Ammon's horn (tissue), 1 donor: ENCODE data around the gene WDR31.
"Not testable (repeated sequence)": the region's sequence is repeated elsewhere in the genome, so short reads cannot be mapped to it uniquely, and the experiment has no call there.

Experiments
- DNase-seq: peaks from one replicate; pipeline ENCODE4 v3.0.0-alpha.2; 2016; ENCODE audit warnings: low spot score

Gene WDR31

GRCh38 chr9:113340011-113340699, at the start of gene WDR31:
Gene WDR31 (minus strand): TSS chr9:113340275. CDS start chr9:113332022, 8,253 bp downstream.
- DNase-seq: peak; percentile 92

DNA sequence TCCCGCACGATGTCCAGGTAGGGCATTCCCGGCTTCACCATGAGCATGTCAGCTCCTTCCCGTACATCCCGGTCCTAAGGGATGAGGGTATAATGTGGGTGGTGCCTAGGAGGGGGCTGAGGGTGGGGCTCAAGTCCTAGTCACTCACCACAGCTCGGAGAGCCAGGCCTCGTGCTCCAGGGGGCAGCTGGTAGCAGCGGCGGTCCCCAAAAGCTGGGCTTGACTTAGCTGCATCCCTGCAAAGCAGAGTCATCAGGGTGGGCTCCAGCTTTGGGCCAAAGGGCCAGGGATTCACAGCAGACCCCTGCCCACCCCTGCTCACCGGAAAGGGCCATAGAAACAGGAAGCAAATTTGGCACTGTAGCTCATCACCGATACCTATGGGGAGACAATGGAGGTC, 49.4 kb upstream of the WDR31 start:
- DNase-seq: no peak

DNA sequence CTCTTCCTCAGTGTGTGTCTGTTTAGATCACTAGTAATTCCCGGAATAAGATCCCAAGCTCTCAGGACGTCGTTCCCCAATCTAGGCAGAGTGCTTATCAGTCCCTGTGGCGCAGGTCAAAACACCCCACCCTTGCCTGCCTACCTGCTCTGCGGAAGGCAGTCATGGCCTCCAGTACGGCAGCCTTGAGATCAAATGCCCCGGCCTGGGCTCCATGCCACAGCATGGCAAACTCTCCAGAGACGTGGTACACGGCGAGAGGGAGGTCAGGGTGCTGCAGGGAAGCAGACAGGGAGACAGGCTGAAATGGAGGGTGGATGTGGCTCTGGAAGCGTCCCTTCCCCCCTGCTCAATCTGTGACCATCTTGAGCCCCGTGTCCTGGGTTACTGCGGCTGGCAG, 48.8 kb upstream of the WDR31 start:
- DNase-seq: no peak

- DNase-seq: no peak
Observed at GRCh38 chr9:113387560-113388230, 47.6 kb upstream of the WDR31 start.

DNA sequence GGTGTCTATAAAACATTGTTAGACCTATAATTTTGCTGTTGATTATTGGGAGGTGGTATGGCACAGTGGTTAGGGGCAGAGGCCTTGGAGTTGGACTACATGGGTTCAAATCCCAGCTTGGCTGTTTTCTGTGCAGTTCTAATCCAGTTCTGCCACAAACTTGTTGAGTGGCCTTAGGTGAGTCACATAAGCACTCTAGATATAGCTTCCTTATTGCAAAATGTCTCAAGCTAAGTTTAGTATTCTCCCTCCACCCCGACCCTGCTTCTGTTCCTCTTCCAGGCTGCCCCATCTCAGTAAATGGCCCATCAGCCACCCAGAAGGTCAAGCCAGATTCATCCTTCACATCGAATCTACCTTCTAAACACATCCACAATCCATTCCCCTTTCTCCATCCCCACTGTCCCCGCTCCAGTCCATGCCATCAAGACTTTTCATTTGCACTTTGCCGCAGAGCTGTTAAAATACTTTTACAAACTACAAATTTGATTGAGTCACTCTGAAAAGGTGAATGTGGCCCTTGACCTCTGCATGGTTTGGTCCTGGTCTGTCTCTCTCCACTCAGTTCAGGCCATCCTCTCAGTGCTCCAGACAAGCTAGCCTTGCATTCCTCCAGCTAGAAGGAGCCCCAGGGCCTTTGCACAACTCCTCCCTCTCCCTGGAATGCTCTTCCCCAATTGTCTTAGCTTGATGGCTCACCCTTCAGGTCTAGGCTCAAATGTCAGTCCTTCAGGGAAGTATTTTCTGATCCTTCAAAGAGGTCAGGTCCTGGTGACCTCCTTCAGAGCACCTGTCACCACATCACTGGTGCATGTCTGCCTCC, 46.7 kb upstream of the WDR31 start:
- no peak for DNase-seq

- no peak for DNase-seq
Observed at GRCh38 chr9:113381909-113382411, 41.9 kb upstream of the WDR31 start.

DNA sequence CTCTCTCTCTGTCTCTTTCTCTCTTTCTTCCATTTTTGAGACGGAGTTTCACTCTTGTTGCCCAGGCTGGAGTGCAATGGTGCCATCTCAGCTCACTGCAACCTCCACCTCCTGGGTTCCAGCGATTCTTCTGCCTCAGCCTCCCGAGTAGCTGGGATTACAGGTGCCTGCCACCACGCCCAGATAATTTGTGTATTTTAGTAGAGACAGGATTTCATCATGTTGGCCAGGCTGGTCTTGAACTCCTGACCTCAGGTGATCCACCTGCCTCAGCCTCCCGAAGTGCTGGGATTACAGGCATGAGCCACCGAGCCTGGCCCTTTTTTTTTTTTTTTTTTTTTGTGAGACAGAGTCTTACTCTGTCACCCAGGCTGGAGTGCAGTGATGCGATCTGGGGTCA, 41.4 kb upstream of the WDR31 start:
- not testable (repeated sequence) for DNase-seq

GRCh38 chr9:113380869-113381378, 40.8 kb upstream of the WDR31 start:
- DNase-seq: no peak

GRCh38 chr9:113379829-113380210, 39.7 kb upstream of the WDR31 start:
- DNase-seq: not testable (repeated sequence)

- DNase-seq: not testable (repeated sequence)
Observed at GRCh38 chr9:113379094-113379828, 39.2 kb upstream of the WDR31 start.

DNA sequence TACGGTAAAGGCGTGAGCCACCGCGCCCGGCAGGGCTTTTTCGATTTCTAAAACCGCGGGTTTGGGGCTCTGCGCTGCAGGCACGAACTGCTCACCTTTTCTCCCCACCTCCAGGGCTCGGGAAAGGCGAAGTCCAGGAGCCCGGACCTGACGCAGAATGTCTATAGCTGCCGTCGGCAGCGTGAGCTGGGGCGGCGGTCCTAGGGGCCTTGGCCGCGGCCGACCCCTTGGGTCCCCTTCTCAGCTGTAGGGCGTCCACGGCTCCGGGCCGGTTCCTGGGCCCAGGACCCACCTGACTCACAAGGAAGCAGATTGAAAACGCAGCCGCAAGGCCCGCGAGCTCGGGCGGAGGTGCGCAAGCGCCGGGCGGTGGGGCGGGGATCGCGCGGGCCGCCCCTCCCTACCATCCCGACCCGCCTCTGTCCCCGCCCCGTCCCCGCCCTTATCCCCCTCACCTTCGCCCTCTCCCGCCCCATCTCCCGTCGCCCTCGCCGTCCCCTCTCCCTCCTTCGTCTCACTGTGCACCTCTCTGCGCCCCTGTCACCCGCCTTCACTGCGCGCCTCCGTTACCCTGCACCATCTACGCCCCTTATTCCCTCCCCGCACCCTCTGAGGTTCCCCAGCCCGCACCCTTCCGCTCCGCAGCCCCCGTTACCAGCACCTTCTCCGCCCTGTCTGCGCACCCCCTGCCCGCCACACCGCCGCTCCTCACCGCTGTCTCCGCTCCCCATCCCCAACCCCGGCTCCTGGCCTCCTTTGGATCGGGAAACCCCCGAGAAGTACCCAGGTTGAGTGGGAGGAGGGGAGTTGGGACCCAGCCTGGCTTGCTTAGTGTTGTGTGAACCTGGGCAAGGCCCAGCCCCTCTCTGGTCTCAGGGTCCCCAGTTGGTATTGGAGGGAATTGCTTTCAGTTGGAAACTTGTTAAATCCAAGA, 36.8 kb upstream of the WDR31 start, which contains the start of gene HDHD3:
TSS of gene HDHD3 (minus strand) at position 353 of the 934 bp plus-strand sequence. CDS start 2,632 bp downstream, outside the sequence.
- DNase-seq: peak; percentile 84

- no peak for DNase-seq
Observed at GRCh38 chr9:113375057-113376023, 35.3 kb upstream of the WDR31 start.

DNA sequence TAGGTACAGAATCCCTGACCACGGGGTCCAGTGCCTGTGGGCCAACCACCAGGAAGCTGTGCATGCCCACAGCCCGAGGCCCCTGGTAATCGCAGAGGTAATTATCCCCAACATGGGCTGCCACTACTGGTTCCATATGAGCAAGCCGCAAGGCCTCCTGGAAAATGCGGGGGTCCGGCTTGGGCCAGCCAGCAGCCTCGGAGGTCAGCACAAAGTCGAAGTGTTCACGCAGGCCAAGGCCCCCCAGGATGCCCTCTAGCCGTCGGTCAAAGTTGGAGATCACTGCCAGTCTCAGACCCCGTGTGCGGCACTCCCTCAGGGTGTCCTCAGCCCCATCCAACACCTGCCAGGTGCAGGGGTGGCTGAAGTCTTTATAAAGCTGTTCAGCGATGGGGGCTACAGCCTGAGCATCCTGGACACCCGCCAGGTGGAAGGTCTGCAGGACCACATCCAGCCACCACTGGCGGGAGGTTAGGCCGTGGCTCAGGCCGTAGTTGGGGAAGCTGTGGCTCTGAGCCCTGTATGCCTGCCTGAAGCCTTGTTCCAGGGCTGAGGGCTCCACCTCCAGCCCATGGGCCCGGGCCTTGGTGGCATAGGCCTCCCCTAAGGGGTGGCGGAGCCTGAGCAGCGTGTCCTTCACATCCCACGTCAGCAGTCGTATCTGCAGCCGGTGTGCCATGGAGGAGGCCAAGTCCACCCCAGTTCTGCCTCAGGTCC, 33.8 kb upstream of the WDR31 start:
- no peak for DNase-seq

GRCh38 chr9:113373256-113373655, 33.2 kb upstream of the WDR31 start:
- DNase-seq: no peak

DNA sequence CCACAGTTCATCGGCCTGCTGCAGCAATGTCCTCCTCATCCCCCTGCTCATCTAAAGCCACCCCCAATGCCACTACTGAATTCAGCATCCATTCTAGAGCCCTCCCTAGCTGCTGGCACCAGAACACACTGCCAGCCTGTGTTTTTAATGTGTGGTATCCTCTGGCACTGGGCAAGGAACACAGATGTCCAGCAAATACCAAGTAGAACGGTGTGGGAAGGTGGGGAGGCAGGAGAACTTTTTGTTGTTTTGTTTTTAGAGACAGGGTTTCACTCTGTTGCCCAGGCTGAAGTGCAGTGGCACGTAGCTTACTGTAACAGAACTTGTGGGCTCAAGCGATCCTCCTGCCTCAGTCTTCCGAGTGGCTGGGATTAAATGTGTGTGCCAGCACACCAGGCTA, 32.0 kb upstream of the WDR31 start:
- no peak for DNase-seq

GRCh38 chr9:113370806-113371325, 30.8 kb upstream of the WDR31 start:
- DNase-seq: no peak

GRCh38 chr9:113369855-113370140, 29.7 kb upstream of the WDR31 start:
- DNase-seq: no peak
